ENCODE measurements around the gene NFYB. TPM values are rescaled to one million over a fixed set of nuclear protein-coding genes. Genes with fewer than 3 reads are reported as not detected.

Gene NFYB
- total and polyA plus RNA-seq, 2 donors (not counting 3 experiments of a cell fraction or from before 2014, with no cell fraction given), result 10.2 to 23.3 TPM

DNA sequence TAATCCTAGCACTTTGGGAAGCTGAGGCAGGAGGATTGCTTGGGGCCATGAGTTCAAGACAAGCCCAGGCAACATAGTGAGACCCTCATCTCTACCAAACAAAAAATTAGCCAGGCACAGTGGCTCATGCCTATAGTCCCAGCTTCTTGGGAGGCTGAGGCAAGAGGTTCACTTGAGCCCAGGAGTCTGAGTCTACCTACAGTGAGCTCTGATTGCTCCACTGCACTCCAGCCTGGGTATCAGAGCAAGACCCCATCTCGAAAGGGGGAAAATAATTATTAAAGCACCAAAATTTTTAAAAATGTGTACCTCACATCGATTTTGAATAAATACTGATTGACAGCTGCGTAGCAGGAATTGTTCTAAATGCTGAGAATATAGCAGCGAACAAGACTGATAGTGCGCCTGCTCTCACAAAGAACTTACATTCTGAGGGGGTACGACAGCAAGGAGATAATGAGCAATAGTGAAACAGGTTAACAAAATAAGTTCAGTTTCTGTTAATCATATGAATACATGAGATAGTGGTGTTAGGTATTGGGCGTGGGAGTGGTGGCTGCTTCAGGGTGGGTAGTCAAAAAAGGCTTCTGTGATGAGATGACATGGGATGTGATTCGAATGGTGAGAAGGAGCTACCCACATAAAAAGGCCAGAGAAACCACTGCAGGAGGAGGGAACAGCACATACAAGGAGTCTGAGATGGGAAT, 54.1 kb downstream of the NFYB start:
- POLR2A ChIA-PET, result no interaction called here
- CTCF ChIA-PET, result interaction anchor here (0.6 to 1.7 kb wide), 3 partner anchors 16 to 1656 kb away, joined by 3 to 5 read pairs (median 4); no protein-coding TSS in a partner anchor
- no peaks in the 10 kb centered on the region for H4K20me1 ChIP-seq (replicated peaks; ENCODE audit: control insufficient read depth, extremely low read depth, insufficient read depth, low read length)
- intact Hi-C loops (cut with micrococcal nuclease), result no loop called here
- H3K4me1 ChIP-seq (ENCODE audit: control insufficient read depth, extremely low read depth, insufficient read depth, low read length), result no peaks in the 10 kb centered on the region
- no peak overlapping the region for H3K4me3 ChIP-seq (replicated peaks in 1 of 3; ENCODE audit: insufficient read depth in 1 of 3, low read depth in 1 of 3, low read length in 3 of 3)
- no peak overlapping the region for H3K4me2 ChIP-seq (ENCODE audit: insufficient read depth, low read length)
- H3K9me1 ChIP-seq (replicated peaks; ENCODE audit: control insufficient read depth, extremely low read depth, insufficient read depth, low read length), result no peaks in the 10 kb centered on the region
- TF ChIP-seq POLR2A (IDR thresholded peaks at IDR 0.05; ENCODE audit: low read depth, low read length) (no peak), JUN (IDR thresholded peaks at IDR 0.05; ENCODE audit: borderline replicate concordance, insufficient read depth, insufficient read length, low read depth) (no peak), POLR2AphosphoS5 (IDR thresholded peaks at IDR 0.05; ENCODE audit: insufficient read depth, low read depth, low read length) (no peak), FOS (IDR thresholded peaks at IDR 0.05; ENCODE audit: borderline replicate concordance, insufficient read depth, low read length) (no peak), GATA2 (IDR thresholded peaks at IDR 0.05; ENCODE audit: insufficient read depth, insufficient read length, low read depth, low read length) (no peak), MYC (IDR thresholded peaks at IDR 0.05; ENCODE audit: low read depth, low read length) (no peak), EZH2 (IDR thresholded peaks at IDR 0.05; ENCODE audit: borderline replicate concordance, low read depth, low read length, severe bottlenecking) (no peak)
- TF ChIP-seq, protein P1, sequence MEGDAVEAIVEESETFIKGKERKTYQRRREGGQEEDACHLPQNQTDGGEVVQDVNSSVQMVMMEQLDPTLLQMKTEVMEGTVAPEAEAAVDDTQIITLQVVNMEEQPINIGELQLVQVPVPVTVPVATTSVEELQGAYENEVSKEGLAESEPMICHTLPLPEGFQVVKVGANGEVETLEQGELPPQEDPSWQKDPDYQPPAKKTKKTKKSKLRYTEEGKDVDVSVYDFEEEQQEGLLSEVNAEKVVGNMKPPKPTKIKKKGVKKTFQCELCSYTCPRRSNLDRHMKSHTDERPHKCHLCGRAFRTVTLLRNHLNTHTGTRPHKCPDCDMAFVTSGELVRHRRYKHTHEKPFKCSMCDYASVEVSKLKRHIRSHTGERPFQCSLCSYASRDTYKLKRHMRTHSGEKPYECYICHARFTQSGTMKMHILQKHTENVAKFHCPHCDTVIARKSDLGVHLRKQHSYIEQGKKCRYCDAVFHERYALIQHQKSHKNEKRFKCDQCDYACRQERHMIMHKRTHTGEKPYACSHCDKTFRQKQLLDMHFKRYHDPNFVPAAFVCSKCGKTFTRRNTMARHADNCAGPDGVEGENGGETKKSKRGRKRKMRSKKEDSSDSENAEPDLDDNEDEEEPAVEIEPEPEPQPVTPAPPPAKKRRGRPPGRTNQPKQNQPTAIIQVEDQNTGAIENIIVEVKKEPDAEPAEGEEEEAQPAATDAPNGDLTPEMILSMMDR (IDR thresholded peaks at IDR 0.05; ENCODE audit: extremely low read depth in 1 of 2, insufficient read depth in 1 of 2, low read depth in 1 of 2, low read length in 2 of 2), result no peak
- TF ChIP-seq, protein P2, sequence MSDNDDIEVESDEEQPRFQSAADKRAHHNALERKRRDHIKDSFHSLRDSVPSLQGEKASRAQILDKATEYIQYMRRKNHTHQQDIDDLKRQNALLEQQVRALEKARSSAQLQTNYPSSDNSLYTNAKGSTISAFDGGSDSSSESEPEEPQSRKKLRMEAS (IDR thresholded peaks at IDR 0.05; ENCODE audit: insufficient read depth, insufficient read length), result no peak
- peaks cover 0 to 5% of the 10 kb centered on the region in 2 experiments for H3K36me3 ChIP-seq (ENCODE audit: control insufficient read depth in 2 of 2, extremely low read depth in 1 of 2, insufficient read depth in 2 of 2, low read length in 2 of 2)
- no peak overlapping the region for H3K27ac ChIP-seq (ENCODE audit: insufficient read depth, low read depth, low read length)
- no peak overlapping the region for H3K9ac ChIP-seq (replicated peaks; ENCODE audit: extremely low read depth, insufficient read depth, low read length)
- H3K9me3 ChIP-seq (replicated peaks; ENCODE audit: control insufficient read depth, insufficient read depth, low read length), result no peaks in the 10 kb centered on the region
- FAIRE-seq (no peak), DNase-seq (ENCODE audit: low read depth, low spot score) (no peak)
- dilution Hi-C loops (cut with MboI; ENCODE audit: extremely low pct_ligation_motif_present, low sequenced_read_pairs), result no loop called here
- no peaks in the 10 kb centered on the region for H3K27me3 ChIP-seq (ENCODE audit: control insufficient read depth in 2 of 2, insufficient read depth in 2 of 2, low read length in 2 of 2)
- H2AFZ ChIP-seq (ENCODE audit: low read depth, low read length), result no peak overlapping the region
- H3K79me2 ChIP-seq (ENCODE audit: control insufficient read depth, insufficient read depth, low read length), result no peaks in the 10 kb centered on the region
- BruUV-seq (replicated peaks), result no TSS peak

All from endothelial cell of umbilical vein (primary cell).